GM23338 (cell line): Measurements from ENCODE around the gene CDYL. TPM values are rescaled to one million over a fixed set of nuclear protein-coding genes. Genes with fewer than 3 reads are reported as not detected.

Experiments used
- ATAC-seq: fragments of 200-7000 bp; cut with Tn5 transposase; 3 replicates; pipeline ENCODE4 v1.9.1; 2020
- DNase-seq: peaks from one replicate; pipeline ENCODE4 v3.0.0-alpha.2; 2015; ENCODE audit warnings: low spot score
- H2AFZ ChIP-seq: fragments of 200-600 bp; sonication (generic); 2 replicates; pipeline ENCODE4 v1.8.0; 2016; ENCODE audit warnings: antibody characterized with exemption, mild to moderate bottlenecking, moderate library complexity
- H3F3A ChIP-seq: fragments of 200-600 bp; sonication (generic); replicated peaks from 2 replicates; pipeline ENCODE4 v1.8.0; 2017; ENCODE audit warnings: antibody characterized with exemption, mixed run types, low read depth
- H3K27ac ChIP-seq: fragments of 200-600 bp; sonication (generic); 2 replicates; pipeline ENCODE4 v1.6.1; 2016; ENCODE audit warnings: low read depth
- H3K27me3 ChIP-seq: fragments of 200-600 bp; sonication (generic); 2 replicates; pipeline ENCODE4 v1.8.0; 2016; ENCODE audit warnings: mild to moderate bottlenecking, mixed run types, moderate library complexity; ENCODE audit not compliant: insufficient read depth
- H3K36me3 ChIP-seq: fragments of 200-600 bp; sonication (generic); 2 replicates; pipeline ENCODE4 v1.8.0; 2016; ENCODE audit warnings: mild to moderate bottlenecking; ENCODE audit not compliant: insufficient read depth
- H3K4me1 ChIP-seq: fragments of 200-600 bp; sonication (generic); 2 replicates; pipeline ENCODE4 v1.8.0; 2016; ENCODE audit warnings: mild to moderate bottlenecking, moderate library complexity; ENCODE audit not compliant: insufficient read depth
- H3K4me2 ChIP-seq: fragments of 200-600 bp; sonication (generic); 2 replicates; pipeline ENCODE4 v1.7.1; 2017; ENCODE audit warnings: mixed run types
- H3K4me3 ChIP-seq: fragments of 200-600 bp; sonication (generic); 2 replicates; pipeline ENCODE4 v1.6.1; 2016; ENCODE audit warnings: mixed run types
- H3K79me2 ChIP-seq: fragments of 200-600 bp; sonication (generic); replicated peaks from 2 replicates; pipeline ENCODE4 v1.8.0; 2017; ENCODE audit warnings: mild to moderate bottlenecking; ENCODE audit not compliant: insufficient read depth
- H3K9me2 ChIP-seq: fragments of 200-600 bp; sonication (generic); 2 replicates; pipeline ENCODE4 v1.8.0; 2017; ENCODE audit not compliant: insufficient read depth
- H4K20me1 ChIP-seq: fragments of 200-600 bp; sonication (generic); replicated peaks from 2 replicates; pipeline ENCODE4 v1.8.0; 2017; ENCODE audit warnings: mild to moderate bottlenecking; ENCODE audit not compliant: insufficient read depth
- H3K27ac Mint-ChIP-seq: 2 replicates; pipeline ENCODE4 v1.8.0; 2020; ENCODE audit warnings: inconsistent platforms, mild to moderate bottlenecking, moderate library complexity, mixed read lengths
- H3K27me3 Mint-ChIP-seq: 3 replicates; pipeline ENCODE4 v1.8.0; 2022; ENCODE audit warnings: low read depth, mild to moderate bottlenecking, moderate library complexity, mixed read lengths, inconsistent platforms; ENCODE audit not compliant: insufficient read depth, poor library complexity
- H3K36me3 Mint-ChIP-seq: 3 replicates; pipeline ENCODE4 v1.8.0; 2021; ENCODE audit warnings: low read depth, mild to moderate bottlenecking, inconsistent platforms, moderate library complexity, mixed read lengths
- H3K4me1 Mint-ChIP-seq: 3 replicates; pipeline ENCODE4 v1.8.0; 2020; ENCODE audit warnings: mild to moderate bottlenecking, inconsistent platforms, mixed read lengths
- H3K4me3 Mint-ChIP-seq: 3 replicates; pipeline ENCODE4 v1.8.0; 2021; ENCODE audit warnings: moderate library complexity, mild to moderate bottlenecking, inconsistent platforms, mixed read lengths
- H3K9me3 Mint-ChIP-seq: 3 replicates; pipeline ENCODE4 v1.8.0; 2020; ENCODE audit warnings: moderate library complexity, mild to moderate bottlenecking, inconsistent platforms, mixed read lengths
- CREB1 ChIP-seq: fragments of 250-450 bp; sonication (Bioruptor Pico); IDR thresholded peaks from 2 replicates; pipeline ENCODE4 v1.5.0; 2020; ENCODE audit warnings: low read depth, mild to moderate bottlenecking, moderate library complexity
- CTCF ChIP-seq, 2 experiments: fragments of 200-600 bp in 1 of 2; sonication (generic) in 1 of 2; conservative IDR thresholded peaks; 2 replicates each; pipeline versions ENCODE4 v1.5.1 to v1.6.1; 2016 to 2017; ENCODE audit warnings: antibody characterized with exemption in 2 of 2, low read depth in 2 of 2, mild to moderate bottlenecking in 2 of 2, moderate library complexity in 1 of 2
- EZH2 ChIP-seq: fragments of 200-600 bp; sonication (generic); IDR thresholded peaks from one replicate; pipeline ENCODE4 v1.8.0; 2017; ENCODE audit warnings: antibody characterized with exemption, mild to moderate bottlenecking, low read depth; ENCODE audit not compliant: unreplicated experiment
- EZH2phosphoT487 ChIP-seq: fragments of 200-600 bp; sonication (generic); IDR thresholded peaks from one replicate; pipeline ENCODE4 v1.8.1; 2018; ENCODE audit warnings: antibody characterized with exemption; ENCODE audit not compliant: unreplicated experiment
- JUNB ChIP-seq: IDR thresholded peaks from one replicate; pipeline ENCODE4 v1.6.1; 2016; ENCODE audit warnings: antibody characterized with exemption; ENCODE audit not compliant: unreplicated experiment
- NANOG ChIP-seq: IDR thresholded peaks from 2 replicates; pipeline ENCODE4 v1.6.1; 2016; ENCODE audit warnings: antibody characterized with exemption, borderline replicate concordance
- POLR2AphosphoS5 ChIP-seq: IDR thresholded peaks from 2 replicates; pipeline ENCODE4 v1.6.1; 2016; ENCODE audit warnings: antibody characterized with exemption, low read depth
- STAT1 ChIP-seq: IDR thresholded peaks from one replicate; pipeline ENCODE4 v1.6.1; 2016; ENCODE audit warnings: antibody characterized with exemption; ENCODE audit not compliant: unreplicated experiment
- ZNF114 ChIP-seq: fragments of 250-450 bp; sonication (Bioruptor Pico); IDR thresholded peaks from 2 replicates; pipeline ENCODE4 v1.5.0; 2020; ENCODE audit warnings: mild to moderate bottlenecking, moderate library complexity
- ZNF331 ChIP-seq: fragments of 250-450 bp; sonication (Bioruptor Pico); IDR thresholded peaks from 2 replicates; pipeline ENCODE4 v1.5.0; 2020; ENCODE audit warnings: low read depth, mild to moderate bottlenecking, moderate library complexity
- ZNF462 ChIP-seq: fragments of 250-450 bp; sonication (Bioruptor Pico); IDR thresholded peaks from 2 replicates; pipeline ENCODE4 v1.5.0; 2020; ENCODE audit warnings: mild to moderate bottlenecking, moderate library complexity
- polyA plus RNA-seq: library from polyadenylated mRNA; unstranded; fragments of >200 nt; fragmentation: Nextera tagmentation; extraction: Ambion mirVana; gene quantifications from 2 replicates; pipeline ENCODE4 v1.2.1, GENCODE V29; 2016
- total RNA-seq: library from RNA; depleted of rRNA; stranded (reverse); fragments of >200 nt; shearing (Covaris generic); gene quantifications from 2 replicates; pipeline ENCODE4 v1.2.3, GENCODE V29; 2014
- TF ChIP-seq, protein P1 (sequence below): IDR thresholded peaks from one replicate; pipeline ENCODE4 v1.6.1; 2018; ENCODE audit warnings: antibody characterized with exemption; ENCODE audit not compliant: unreplicated experiment
- TF ChIP-seq, protein P2 (sequence below): IDR thresholded peaks from 2 replicates; pipeline ENCODE4 v1.6.1; 2016; ENCODE audit warnings: antibody characterized with exemption

CDYL gene
- total and polyA plus RNA-seq, 2 experiments from 2014 or later: 67.2 to 128 TPM

DNA sequence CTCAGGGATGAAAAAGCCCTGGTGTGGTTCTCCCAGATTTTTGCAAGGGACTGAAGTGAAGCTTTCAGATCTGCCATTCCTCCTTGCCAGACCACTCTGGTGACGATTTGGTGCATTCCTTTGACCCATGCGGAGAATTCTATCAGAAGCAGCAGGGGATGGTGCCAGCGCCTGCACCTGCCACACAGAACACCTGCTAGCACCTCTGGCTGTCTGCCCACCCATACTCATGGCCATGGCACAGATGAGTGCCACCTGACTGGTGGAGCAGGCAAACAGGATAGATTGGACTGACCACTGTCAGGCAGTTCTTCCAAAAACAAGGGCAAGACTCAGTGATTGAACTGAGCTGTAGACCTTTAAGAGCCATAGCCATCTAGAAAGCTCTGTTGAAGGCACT is 107.1 kb downstream of the CDYL start:
- Histone ChIP-seq H3K36me3 (no peaks in the 10 kb centered on the region), H4K20me1 (peaks cover 64% of the 10 kb centered on the region), H3K27ac (no peak overlapping the region), H3K4me2 (no peak overlapping the region), H3K27me3 (no peaks in the 10 kb centered on the region), H3K4me1 (peaks cover 19% of the 10 kb centered on the region; the same call in 1 of the 2 replicates), H2AFZ (no peak overlapping the region), H3K79me2 (peaks cover 100% of the 10 kb centered on the region), H3K9me2 (no peaks in the 10 kb centered on the region), H3F3A (no peaks in the 10 kb centered on the region), H3K4me3 (no peak overlapping the region)
- Mint-ChIP-seq H3K27ac (no peak overlapping the region), H3K4me3 (no peak overlapping the region), H3K4me1 (peaks cover 64% of the 10 kb centered on the region), H3K27me3 (peaks cover 4% of the 10 kb centered on the region), H3K9me3 (no peaks in the 10 kb centered on the region), H3K36me3 (no peaks in the 10 kb centered on the region)
- no peak for TF ChIP-seq ZNF331 (CRISPR knock-in tag)
- TF ChIP-seq, protein P1, sequence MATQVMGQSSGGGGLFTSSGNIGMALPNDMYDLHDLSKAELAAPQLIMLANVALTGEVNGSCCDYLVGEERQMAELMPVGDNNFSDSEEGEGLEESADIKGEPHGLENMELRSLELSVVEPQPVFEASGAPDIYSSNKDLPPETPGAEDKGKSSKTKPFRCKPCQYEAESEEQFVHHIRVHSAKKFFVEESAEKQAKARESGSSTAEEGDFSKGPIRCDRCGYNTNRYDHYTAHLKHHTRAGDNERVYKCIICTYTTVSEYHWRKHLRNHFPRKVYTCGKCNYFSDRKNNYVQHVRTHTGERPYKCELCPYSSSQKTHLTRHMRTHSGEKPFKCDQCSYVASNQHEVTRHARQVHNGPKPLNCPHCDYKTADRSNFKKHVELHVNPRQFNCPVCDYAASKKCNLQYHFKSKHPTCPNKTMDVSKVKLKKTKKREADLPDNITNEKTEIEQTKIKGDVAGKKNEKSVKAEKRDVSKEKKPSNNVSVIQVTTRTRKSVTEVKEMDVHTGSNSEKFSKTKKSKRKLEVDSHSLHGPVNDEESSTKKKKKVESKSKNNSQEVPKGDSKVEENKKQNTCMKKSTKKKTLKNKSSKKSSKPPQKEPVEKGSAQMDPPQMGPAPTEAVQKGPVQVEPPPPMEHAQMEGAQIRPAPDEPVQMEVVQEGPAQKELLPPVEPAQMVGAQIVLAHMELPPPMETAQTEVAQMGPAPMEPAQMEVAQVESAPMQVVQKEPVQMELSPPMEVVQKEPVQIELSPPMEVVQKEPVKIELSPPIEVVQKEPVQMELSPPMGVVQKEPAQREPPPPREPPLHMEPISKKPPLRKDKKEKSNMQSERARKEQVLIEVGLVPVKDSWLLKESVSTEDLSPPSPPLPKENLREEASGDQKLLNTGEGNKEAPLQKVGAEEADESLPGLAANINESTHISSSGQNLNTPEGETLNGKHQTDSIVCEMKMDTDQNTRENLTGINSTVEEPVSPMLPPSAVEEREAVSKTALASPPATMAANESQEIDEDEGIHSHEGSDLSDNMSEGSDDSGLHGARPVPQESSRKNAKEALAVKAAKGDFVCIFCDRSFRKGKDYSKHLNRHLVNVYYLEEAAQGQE: no peak
- TF ChIP-seq, protein P2, sequence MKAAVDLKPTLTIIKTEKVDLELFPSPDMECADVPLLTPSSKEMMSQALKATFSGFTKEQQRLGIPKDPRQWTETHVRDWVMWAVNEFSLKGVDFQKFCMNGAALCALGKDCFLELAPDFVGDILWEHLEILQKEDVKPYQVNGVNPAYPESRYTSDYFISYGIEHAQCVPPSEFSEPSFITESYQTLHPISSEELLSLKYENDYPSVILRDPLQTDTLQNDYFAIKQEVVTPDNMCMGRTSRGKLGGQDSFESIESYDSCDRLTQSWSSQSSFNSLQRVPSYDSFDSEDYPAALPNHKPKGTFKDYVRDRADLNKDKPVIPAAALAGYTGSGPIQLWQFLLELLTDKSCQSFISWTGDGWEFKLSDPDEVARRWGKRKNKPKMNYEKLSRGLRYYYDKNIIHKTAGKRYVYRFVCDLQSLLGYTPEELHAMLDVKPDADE: no peak
- TF ChIP-seq ZNF462 (CRISPR knock-in tag): no peak
- no peak for TF ChIP-seq CTCF (conservative IDR thresholded peaks at IDR 0.05; ENCODE audit: low read depth in 2 of 2)
- no peak for TF ChIP-seq JUNB
- TF ChIP-seq CREB1 (CRISPR knock-in tag): no peak
- no peak for TF ChIP-seq POLR2AphosphoS5
- TF ChIP-seq EZH2phosphoT487: no peak
- no peak for TF ChIP-seq STAT1
- TF ChIP-seq NANOG: no peak
- TF ChIP-seq EZH2: no peak
- TF ChIP-seq ZNF114 (CRISPR knock-in tag): no peak
- DNase-seq: no peak
- no peak for ATAC-seq
